NT2/D1 (cell line): ENCODE results near the gene ZNF365.

ENCODE experiments used
- DNase-seq: peaks from one replicate; pipeline ENCODE4 v3.0.0-alpha.2; 2011; ENCODE audit warnings: low read depth, low spot score
- H3K27me3 ChIP-seq: 2 replicates; pipeline ENCODE4 v1.6.0; 2011; ENCODE audit warnings: mild to moderate bottlenecking; ENCODE audit not compliant: insufficient read length, insufficient read depth
- H3K36me3 ChIP-seq: 2 replicates; pipeline ENCODE4 v1.6.1; 2011; ENCODE audit warnings: mild to moderate bottlenecking, low read length, mixed read lengths; ENCODE audit not compliant: insufficient read depth, insufficient read length
- H3K4me1 ChIP-seq: 2 replicates; pipeline ENCODE4 v1.5.1; 2011; ENCODE audit not compliant: insufficient read depth, insufficient read length
- H3K4me3 ChIP-seq: 2 replicates; pipeline ENCODE4 v1.5.1; 2011; ENCODE audit warnings: low read depth; ENCODE audit not compliant: insufficient read length
- H3K9ac ChIP-seq: 2 replicates; pipeline ENCODE4 v1.6.0; 2011; ENCODE audit warnings: low read depth; ENCODE audit not compliant: insufficient read length
- H3K9me3 ChIP-seq: 2 replicates; pipeline ENCODE4 v1.5.1; 2011; ENCODE audit warnings: mild to moderate bottlenecking, low read length; ENCODE audit not compliant: insufficient read depth
- SUZ12 ChIP-seq: IDR thresholded peaks from 2 replicates; pipeline ENCODE4 v1.6.1; 2011; ENCODE audit not compliant: insufficient read length, insufficient read depth; ENCODE audit errors: extremely low read depth
- YY1 ChIP-seq: IDR thresholded peaks from 2 replicates; pipeline ENCODE4 v1.6.1; 2011; ENCODE audit not compliant: insufficient read length, insufficient read depth
- ZNF274 ChIP-seq: IDR thresholded peaks from 2 replicates; pipeline ENCODE4 v1.6.1; 2011; ENCODE audit warnings: mild to moderate bottlenecking, low read depth, low read length

ZNF365 gene

DNA sequence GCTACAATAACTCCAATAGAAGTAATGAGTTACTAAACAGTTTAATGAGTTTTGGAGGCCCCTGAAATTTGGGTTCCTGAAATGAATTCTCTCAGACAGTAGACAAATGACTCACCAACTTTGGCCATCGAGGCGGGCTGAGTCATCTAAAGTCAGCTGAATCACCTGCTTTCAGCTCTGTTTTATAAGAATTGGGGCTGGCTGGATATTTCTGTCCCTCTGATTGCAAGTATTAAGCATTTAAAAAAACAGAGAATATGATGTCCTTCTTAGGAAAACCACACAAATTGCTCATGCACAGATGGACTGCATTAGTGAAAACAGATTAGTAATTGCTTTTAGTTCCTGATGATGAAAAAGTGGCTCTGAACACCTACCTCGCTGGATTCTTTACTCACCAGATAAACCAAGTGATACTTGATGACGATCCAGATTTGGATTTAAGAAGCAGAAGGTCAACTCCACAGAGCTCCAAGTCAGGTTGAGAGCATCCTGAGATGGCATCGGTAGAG lies 59.1 kb downstream of the ZNF365 start:
- H3K36me3 ChIP-seq = no peaks in the 10 kb centered on the region
- H3K27me3 ChIP-seq = peaks cover 14% of the 10 kb centered on the region
- TF ChIP-seq SUZ12 (no peak), ZNF274 (no peak), YY1 (no peak)
- peaks cover 8% of the 10 kb centered on the region; the same call in 1 of the 2 replicates for H3K9me3 ChIP-seq
- no peak for DNase-seq
- no peak overlapping the region for H3K9ac ChIP-seq
- no peaks in the 10 kb centered on the region for H3K4me1 ChIP-seq
- no peak overlapping the region for H3K4me3 ChIP-seq

GRCh38 chr10:62433901-62434300 lies 59.7 kb downstream of the ZNF365 start:
- Histone ChIP-seq H3K36me3 (no peaks in the 10 kb centered on the region), H3K4me1 (no peaks in the 10 kb centered on the region), H3K27me3 (peaks cover 8% of the 10 kb centered on the region), H3K9ac (no peak overlapping the region), H3K4me3 (no peak overlapping the region), H3K9me3 (0 out of 2 replicates have a peak, but pooled peaks cover 2% of the 10 kb centered on the region)
- TF ChIP-seq ZNF274 = no peak
- no peak for TF ChIP-seq YY1
- no peak for TF ChIP-seq SUZ12
- no peak for DNase-seq

GRCh38 chr10:62437696-62438095 lies 63.5 kb downstream of the ZNF365 start:
- TF ChIP-seq ZNF274 = no peak
- TF ChIP-seq SUZ12 = no peak
- no peak for TF ChIP-seq YY1
- no peaks in the 10 kb centered on the region for H3K27me3 ChIP-seq
- H3K4me1 ChIP-seq = no peaks in the 10 kb centered on the region
- peak; percentile 36 for DNase-seq
- no peak overlapping the region for H3K9ac ChIP-seq
- H3K4me3 ChIP-seq = no peak overlapping the region
- peaks cover 8% of the 10 kb centered on the region; the same call in 1 of the 2 replicates for H3K9me3 ChIP-seq
- H3K36me3 ChIP-seq = no peaks in the 10 kb centered on the region

- H3K9ac ChIP-seq = no peak overlapping the region
- TF ChIP-seq YY1 = no peak
- TF ChIP-seq SUZ12 = no peak
- TF ChIP-seq ZNF274 = no peak
- no peak overlapping the region for H3K4me3 ChIP-seq
- no peak for DNase-seq
- H3K27me3 ChIP-seq = no peaks in the 10 kb centered on the region
- peaks cover 8% of the 10 kb centered on the region; the same call in 1 of the 2 replicates for H3K9me3 ChIP-seq
- no peaks in the 10 kb centered on the region for H3K4me1 ChIP-seq
- H3K36me3 ChIP-seq = no peaks in the 10 kb centered on the region
Measured at GRCh38 chr10:62442006-62442405, 67.8 kb downstream of the ZNF365 start.

GRCh38 chr10:62442894-62443669 lies 68.9 kb downstream of the ZNF365 start:
- no peak overlapping the region for H3K4me3 ChIP-seq
- no peak for TF ChIP-seq SUZ12
- no peak for TF ChIP-seq ZNF274
- TF ChIP-seq YY1 = no peak
- H3K9me3 ChIP-seq = peaks cover 8% of the 10 kb centered on the region; the same call in 1 of the 2 replicates
- no peak for DNase-seq
- H3K36me3 ChIP-seq = no peaks in the 10 kb centered on the region
- H3K27me3 ChIP-seq = no peaks in the 10 kb centered on the region
- H3K9ac ChIP-seq = no peak overlapping the region
- H3K4me1 ChIP-seq = no peaks in the 10 kb centered on the region

- no peak for DNase-seq
- no peaks in the 10 kb centered on the region for H3K27me3 ChIP-seq
- no peak overlapping the region for H3K9ac ChIP-seq
- H3K4me1 ChIP-seq = no peaks in the 10 kb centered on the region
- H3K9me3 ChIP-seq = peaks cover 8% of the 10 kb centered on the region; the same call in 1 of the 2 replicates
- no peaks in the 10 kb centered on the region for H3K36me3 ChIP-seq
- TF ChIP-seq YY1 (no peak), ZNF274 (no peak), SUZ12 (no peak)
- H3K4me3 ChIP-seq = no peak overlapping the region
Measured at GRCh38 chr10:62443866-62444265, 69.7 kb downstream of the ZNF365 start.

DNA sequence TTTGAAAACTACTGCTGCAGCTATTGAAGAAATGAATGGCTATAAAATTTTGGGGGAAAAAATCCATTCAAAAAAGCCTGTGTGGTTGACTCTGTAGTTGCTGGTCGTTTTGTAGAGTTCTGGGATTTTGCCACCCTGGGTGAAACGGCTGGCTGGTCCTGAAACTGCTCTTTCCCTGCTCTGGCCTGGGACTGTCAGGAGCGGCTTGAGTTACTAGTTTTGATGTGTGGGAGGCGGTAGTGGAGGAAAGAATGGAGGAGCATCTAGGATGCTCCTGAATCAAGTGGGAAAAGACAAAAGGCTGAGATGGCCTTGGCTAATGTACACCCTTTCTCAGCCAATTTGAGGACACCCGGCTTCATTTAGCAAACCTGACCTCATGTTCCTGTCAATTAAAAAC lies 72.5 kb downstream of the ZNF365 start:
- Histone ChIP-seq H3K4me3 (no peak overlapping the region), H3K27me3 (no peaks in the 10 kb centered on the region), H3K9me3 (no peaks in the 10 kb centered on the region), H3K9ac (no peak overlapping the region), H3K4me1 (no peaks in the 10 kb centered on the region), H3K36me3 (no peaks in the 10 kb centered on the region)
- TF ChIP-seq YY1 (no peak), SUZ12 (no peak), ZNF274 (no peak)
- DNase-seq = no peak
